Inflammatory macrophage (primary cell): ENCODE measurements around the gene NEUROG1.

ENCODE experiments used
- DNase-seq, 2 donors: peaks; one replicate each; pipeline ENCODE4 v3.0.0-alpha.2; 2020 to 2022
- total RNA-seq, 18 experiments: gene quantifications; one replicate each; lab custom pipeline; 2026; ENCODE audit warnings: mixed read lengths in 6 of 18, inconsistent platforms in 2 of 18; lab: John Stamatoyannopoulos, UW

The NEUROG1 gene, protein sequence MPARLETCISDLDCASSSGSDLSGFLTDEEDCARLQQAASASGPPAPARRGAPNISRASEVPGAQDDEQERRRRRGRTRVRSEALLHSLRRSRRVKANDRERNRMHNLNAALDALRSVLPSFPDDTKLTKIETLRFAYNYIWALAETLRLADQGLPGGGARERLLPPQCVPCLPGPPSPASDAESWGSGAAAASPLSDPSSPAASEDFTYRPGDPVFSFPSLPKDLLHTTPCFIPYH
- total RNA-seq, result 0 to 0.07 (median 0) reads per million in 18 experiments

GRCh38 chr5:135535820-135536801, at the start of gene NEUROG1:
TSS of gene NEUROG1 (minus strand) at chr5:135535964. CDS start at chr5:135535690, 274 bp downstream.
- DNase-seq, result no peak

DNA sequence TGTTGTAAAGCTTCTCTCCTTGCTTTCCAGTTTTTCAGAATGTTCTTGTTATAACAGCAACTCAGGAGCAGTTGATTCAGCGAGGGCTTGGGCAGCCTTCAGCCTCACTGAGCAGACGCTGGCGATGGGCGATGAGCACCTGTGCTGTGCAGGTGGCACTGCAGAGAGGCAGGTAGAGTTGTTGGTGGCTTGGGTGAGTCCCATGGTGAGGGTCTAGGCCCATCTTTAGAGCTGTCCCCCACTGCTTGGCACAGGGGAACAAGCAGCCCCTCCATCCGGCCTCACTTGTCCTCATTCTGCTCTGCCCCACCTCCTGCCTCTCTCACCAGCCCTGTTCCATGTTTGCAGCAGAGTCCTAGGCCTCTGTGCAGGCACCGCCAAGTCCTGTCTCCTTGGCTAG, 49.2 kb upstream of the NEUROG1 start:
- no peak for DNase-seq

DNA sequence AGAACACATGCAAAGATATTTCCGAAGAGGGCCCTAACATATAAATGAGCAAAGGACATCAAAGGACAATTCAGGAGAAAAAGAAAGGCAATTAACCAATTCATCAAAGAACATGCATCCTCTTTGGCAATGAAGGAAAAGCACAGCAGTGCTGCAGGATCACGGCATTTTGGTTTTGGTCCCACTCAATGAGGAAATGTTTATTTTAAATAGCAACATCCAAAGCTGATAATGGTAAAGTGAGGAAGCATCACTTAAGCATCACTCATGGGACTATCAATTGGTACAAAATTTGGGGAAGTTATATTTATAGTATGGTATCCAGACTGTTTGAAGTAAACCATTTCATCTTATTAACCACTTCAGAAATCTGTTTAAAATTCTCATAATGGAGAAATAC, 48.5 kb upstream of the NEUROG1 start:
- no peak for DNase-seq

- DNase-seq, result no peak
These were observed 46.5 kb upstream of the NEUROG1 start for GRCh38 chr5:135582099-135582781.

DNA sequence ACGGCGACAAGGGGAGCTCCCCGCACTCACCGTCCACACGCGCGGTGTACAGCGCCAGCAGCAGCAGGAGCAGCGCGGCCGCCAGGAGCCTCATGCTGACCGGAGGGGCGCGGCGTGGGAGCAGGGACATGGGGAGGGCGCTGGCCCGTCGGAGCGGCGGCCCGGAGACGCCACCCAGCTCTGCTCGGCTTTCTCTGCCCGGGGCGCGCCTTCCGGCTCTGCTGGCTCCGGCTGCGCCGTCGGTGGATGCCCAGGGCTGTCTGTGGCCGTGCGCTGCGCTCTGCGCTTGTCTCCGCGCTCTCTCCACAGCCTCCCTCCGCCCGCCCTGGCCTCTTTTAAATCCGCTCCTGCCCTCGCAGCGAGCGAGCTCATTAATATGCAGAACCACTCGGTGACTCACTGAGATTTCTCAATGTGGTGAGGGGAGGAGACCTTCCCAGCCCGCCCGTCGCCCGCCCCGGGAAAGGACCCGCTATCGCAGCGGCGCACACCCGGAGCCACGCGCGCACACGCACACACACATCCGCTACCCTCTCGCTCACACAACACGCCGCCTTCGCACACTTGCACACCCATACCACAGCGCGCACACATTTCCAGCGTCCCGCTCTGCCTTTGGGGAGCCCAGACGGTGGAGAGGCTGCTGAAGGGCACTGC, 43.0 kb upstream of the NEUROG1 start, which contains the start of gene CXCL14:
Gene CXCL14 (minus strand): TSS at position 307 of the 657 bp plus-strand sequence. CDS start 213 bp downstream, at position 94.
- DNase-seq, result peak; percentile 42 to 51

DNA sequence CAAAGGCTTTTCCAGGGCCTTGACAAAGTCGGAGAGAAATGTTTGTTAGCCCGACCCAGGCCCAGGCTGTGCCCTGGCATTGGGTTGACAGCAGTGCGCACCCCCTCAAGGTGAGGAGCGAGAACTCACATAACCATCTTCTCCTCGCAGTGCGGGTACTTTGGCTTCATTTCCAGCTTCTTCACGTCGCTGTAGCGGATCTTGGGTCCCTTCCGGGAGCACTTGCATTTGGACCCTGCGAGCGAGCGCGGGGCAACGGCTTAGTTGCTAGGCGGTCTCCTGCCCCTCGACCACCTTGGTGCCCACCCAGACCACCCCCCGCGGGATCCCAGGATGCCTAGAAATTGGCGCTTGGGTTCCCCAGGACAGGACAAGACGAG, 42.5 kb upstream of the NEUROG1 start:
- no peak for DNase-seq

DNA sequence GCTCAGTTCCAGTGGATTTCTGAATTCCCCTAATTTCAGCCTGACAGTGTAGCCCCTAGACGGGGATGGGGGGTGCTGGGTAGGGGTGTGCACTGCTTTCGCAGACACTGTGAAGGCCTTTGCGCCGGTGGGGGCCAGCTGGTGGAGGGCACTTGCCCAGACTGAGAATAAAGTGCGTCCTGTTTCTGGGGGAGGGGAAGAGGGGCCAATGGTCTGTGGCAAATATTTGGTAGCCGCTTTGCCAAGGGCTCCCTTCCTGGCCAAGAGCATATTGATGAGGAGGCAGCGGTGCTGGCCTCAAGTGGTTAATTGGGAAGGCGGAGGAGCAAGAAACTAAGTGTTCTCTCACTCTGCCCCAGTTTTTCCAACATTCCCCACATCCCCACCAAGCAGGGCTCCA, 41.7 kb upstream of the NEUROG1 start:
- DNase-seq, result no peak

DNA sequence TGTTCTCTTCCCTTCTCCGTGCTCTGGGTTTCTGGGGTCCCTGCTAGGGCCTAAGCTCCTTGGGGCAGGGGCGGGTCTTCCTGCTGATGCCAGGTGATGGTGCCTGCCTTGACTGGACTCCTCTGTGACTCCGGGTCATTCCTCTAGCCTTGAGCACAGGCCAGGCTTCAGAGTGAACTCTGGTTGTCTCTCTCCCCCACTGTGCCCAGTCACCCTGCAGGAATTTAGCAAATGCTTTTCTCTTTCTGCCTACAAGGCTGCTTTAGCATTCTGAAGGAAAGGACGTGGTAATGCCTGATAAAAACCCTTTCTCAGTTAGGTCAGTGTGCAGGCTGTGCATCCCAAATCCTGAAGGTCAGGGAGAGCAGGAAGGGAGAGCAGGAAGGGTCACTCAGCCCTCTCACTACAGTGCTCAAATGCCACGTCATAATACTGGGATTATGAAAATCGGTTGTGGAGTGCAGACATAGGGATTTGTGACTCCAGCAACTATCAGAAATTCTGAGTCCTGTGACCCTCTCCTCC, 40.4 kb upstream of the NEUROG1 start:
- no peak for DNase-seq

GRCh38 chr5:135574493-135574892, 38.7 kb upstream of the NEUROG1 start:
- no peak for DNase-seq

DNA sequence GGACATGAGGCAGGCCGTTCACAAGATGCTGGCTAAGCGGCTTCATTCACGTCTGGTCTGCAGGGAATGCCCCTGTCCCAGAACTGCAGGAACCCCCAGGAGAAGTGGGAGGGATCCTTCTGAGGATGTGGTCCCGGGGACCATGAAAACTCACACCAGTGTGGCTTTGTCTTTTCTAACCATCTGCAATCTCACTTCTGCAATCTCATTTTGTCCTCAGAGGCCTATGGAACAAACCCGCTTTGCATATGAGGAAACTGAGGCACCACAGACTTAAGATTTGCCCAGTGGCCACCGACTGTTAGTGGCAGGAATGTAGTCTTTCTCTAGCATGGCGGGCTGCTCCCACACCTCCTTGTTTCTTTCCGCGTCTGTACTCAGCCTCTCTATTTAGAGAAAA, 36.1 kb upstream of the NEUROG1 start:
- no peak for DNase-seq

DNA sequence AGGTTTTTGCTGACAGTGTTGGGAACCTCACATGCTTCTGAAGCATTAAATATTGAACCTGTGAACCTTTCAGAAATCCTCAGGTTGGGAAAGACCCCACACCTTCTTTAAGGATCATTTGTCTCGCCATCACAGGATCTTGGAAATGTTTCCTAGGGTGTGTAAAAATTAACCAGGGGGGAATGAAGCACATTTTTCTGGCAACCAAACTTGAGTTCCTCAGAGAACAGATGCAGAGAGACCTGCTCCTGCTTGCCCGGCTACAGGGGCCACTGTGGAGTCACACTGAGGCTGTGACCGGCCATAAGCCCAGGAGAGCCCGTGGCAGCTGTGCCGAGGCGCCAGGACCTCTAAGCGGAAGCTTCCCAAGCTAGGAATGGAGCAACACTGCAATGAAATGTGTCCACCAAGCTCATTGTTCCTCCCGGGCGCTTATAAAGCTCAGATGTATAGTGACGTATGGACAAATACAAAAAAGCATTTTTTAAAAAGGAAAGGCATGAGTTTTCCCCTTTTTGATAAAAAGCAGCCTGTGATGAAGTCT, 35.4 kb upstream of the NEUROG1 start:
- no peak for DNase-seq

- no peak for DNase-seq
These were observed 34.6 kb upstream of the NEUROG1 start for GRCh38 chr5:135570453-135570764.

- peak; percentile 36 to 51 for DNase-seq
These were observed 34.1 kb upstream of the NEUROG1 start for GRCh38 chr5:135569755-135570452.

DNA sequence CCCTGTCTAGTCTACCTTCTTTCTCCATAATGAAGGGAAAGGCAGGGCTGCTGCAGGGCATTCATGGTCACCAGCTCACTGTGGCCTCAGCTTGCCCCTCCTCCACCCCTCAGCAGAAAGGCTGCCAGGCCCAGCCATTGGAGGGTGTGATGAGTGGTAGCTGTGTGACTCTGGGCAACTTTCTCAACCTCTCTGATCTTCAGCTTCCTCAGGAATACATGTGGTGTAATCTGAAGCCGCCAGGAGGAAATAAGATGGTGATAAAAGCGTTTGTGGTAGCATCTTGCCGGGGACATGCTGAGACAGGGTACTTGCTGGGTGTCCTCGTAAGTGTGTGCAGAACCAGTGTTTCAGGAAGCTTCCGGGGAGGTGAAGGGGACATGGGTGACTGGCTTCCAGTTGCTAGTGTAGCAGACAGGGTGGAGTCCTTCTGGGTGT, 33.2 kb upstream of the NEUROG1 start:
- DNase-seq, result no peak

DNA sequence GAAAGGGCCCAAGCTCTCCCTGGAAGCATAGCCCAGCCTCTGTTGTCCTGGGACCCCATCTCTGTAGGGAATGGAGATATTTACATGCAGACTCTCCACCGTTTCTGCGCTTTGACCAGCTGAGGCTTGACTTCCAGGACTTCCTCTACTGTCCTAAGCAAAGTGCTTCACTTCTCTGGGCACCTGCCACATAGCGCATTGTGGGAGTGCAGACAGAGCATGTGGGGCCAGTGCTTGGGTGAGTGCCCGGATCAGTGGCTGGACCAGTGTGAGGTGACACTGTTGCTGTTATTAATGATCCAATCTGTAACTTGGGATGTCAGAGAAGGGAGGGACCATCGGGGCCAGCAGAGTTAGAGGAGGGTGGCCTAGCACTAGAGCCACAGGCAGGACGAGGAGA, 32.5 kb upstream of the NEUROG1 start:
- no peak for DNase-seq

GRCh38 chr5:135567661-135568060, 31.9 kb upstream of the NEUROG1 start:
- DNase-seq, result no peak

DNA sequence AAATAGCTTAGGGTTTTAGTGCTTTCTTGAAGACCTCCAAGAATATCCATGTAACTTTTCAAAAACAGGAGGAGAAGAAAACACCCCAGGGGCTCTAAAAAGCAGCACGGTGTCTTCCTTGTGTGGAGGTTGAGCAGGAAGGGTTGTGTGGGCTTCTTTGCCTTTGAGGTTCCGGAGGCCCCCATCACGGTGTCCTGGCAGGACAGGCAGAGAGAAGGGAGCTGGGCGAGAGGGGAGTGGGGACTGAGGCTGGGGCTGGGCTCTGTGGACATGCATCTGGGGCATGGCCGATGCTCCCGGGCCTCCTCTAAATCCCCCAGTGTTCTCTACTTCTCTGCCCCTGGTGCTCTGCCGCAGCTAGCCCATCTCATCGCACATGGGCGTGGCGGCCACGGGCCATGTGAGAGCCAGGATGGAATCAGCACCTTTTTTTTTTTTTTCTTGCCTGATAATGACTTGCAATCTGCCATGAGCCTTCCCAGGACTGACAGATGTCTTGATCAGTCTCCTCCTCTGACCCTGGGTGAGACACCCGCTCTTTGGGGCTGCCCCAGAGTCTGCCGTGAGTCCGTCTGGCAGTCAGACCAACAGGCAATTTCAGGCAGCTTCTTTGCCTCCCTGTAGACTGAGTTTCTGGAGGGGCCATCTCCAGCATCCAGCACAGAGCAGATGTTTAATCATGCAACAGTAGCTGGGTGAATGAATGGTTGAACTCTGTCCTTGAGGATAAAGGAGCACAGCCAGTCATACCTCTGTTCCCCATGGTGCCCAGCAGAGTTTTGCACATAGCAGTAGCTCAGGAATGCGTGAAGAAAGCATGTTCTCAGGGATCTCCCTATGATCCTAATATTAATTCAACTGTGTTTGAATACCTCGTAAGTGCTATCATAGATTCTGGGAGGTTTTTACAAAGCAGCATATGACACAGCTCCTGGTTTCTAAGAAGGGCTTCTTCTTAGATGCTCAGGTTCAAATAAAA, 30.9 kb upstream of the NEUROG1 start:
- no peak for DNase-seq

DNA sequence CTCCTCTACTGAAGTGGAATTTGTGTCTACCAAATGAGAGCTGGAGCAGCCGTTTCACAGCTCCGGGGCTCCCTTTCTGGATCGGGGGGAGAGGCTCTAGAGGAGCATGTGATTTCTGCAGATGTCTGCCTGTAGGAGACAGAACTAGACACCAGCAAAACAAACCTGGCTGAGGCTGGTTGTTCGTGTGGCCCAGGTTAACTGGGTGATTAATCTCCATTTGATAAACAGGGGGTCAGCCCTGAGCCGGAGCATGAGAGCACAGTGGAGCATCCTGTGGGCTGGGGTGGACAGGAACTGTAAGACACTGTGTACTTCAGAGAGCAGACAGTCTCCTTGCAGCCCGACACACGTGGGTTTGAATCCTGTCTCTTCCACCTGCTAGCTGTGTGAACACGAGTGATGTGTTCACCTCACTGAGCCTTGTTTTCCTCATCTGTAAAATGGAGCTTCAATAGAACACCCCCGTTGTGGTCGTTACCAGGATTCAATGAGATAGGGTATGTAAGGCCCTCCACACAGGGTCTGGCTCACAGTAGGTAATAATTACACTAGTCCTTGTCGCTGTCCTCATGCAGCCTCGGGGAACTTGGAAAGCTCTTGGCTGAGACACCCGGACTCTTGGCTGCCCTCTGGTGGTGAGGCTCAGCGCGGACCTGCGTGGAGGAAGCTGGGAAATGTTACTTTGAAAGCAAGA, 30.1 kb upstream of the NEUROG1 start:
- DNase-seq, result peak; percentile 72 to 77

GRCh38 chr5:135565266-135565665, 29.5 kb upstream of the NEUROG1 start:
- DNase-seq, result no peak
